ENCODE measurements around the gene KLF7. TPM values are rescaled to one million over a fixed set of nuclear protein-coding genes. Genes with fewer than 3 reads are reported as not detected.
A peak's percentile ranks its signal among the peaks of the same experiment; 100 is the strongest.

The KLF7 gene
- total RNA-seq, 8 experiments from 2014 or later = 0.61 to 56.7 (median 19.2) TPM

GRCh38 chr2:207139552-207139951, 26.2 kb downstream of the KLF7 start:
- peaks cover 65 to 68% of the 10 kb centered on the region in 2 donors for H3K4me1 ChIP-seq (replicated peaks in 1 of 2)
- no peak for ATAC-seq (replicated peaks in 6 of 8)
- WGBS, 10 experiments = 66 to 100% (median 98%) methylated on average over 2 to 4 of the region's 4 CpGs; no CpG with 5 or more reads in 2 of the 10 experiments
- H3K27ac ChIP-seq = no peak overlapping the region
- no peak overlapping the region for H3K4me3 ChIP-seq
- in situ Hi-C loops (cut with MboI; ENCODE audit: low pct_unique_long_range_greater_than_20kb in 2 of 9, low sequenced_read_pairs in 9 of 9, unreplicated experiment in 9 of 9) = no loop called here

- Histone ChIP-seq H3K4me1 (replicated peaks in 1 of 2) (peaks cover 65 to 68% of the 10 kb centered on the region in 2 donors), H3K4me3 (no peak overlapping the region), H3K27ac (peak overlapping the region in 1 of 2 donors; percentile 23)
- in situ Hi-C loops (cut with MboI; ENCODE audit: low pct_unique_long_range_greater_than_20kb in 2 of 9, low sequenced_read_pairs in 9 of 9, unreplicated experiment in 9 of 9) = no loop called here
- ATAC-seq (replicated peaks in 6 of 8) = no peak
- 65 to 100% (median 86%) methylated on average over 1 to 9 of the region's 9 CpGs for WGBS, 10 experiments
These were observed 27.0 kb downstream of the KLF7 start for GRCh38 chr2:207138627-207139297.

- H3K4me3 ChIP-seq = no peak overlapping the region
- WGBS, 10 experiments = 20 to 100% (median 58%) methylated on average over 1 to 2 of the region's 2 CpGs; no CpG with 5 or more reads in 1 of the 10 experiments
- ATAC-seq (replicated peaks in 6 of 8) = peak in 3 of 8 experiments; percentile 25 to 29 (median 26)
- peak overlapping the region in 1 of 2 donors; percentile 78 for H3K27ac ChIP-seq
- in situ Hi-C loops (cut with MboI; ENCODE audit: low pct_unique_long_range_greater_than_20kb in 2 of 9, low sequenced_read_pairs in 9 of 9, unreplicated experiment in 9 of 9) = no loop called here
- peaks cover 66 to 73% of the 10 kb centered on the region in 2 donors for H3K4me1 ChIP-seq (replicated peaks in 1 of 2)
These were observed 28.0 kb downstream of the KLF7 start for GRCh38 chr2:207137596-207138337.

GRCh38 chr2:207136874-207137273, 28.9 kb downstream of the KLF7 start:
- 57 to 93% (median 86%) methylated on average over 1 to 2 of the region's 2 CpGs; no CpG with 5 or more reads in 3 of the 10 experiments for WGBS, 10 experiments
- Histone ChIP-seq H3K4me3 (no peak overlapping the region), H3K4me1 (replicated peaks in 1 of 2) (peaks cover 74 to 75% of the 10 kb centered on the region in 2 donors), H3K27ac (peak overlapping the region; percentile 27 to 78)
- in situ Hi-C loops (cut with MboI; ENCODE audit: low pct_unique_long_range_greater_than_20kb in 2 of 9, low sequenced_read_pairs in 9 of 9, unreplicated experiment in 9 of 9) = no loop called here
- ATAC-seq (replicated peaks in 6 of 8) = peak in 5 of 8 experiments; percentile 15 to 72 (median 26)

- WGBS, 10 experiments = 20 to 100% (median 75%) methylated on average over 1 to 9 of the region's 9 CpGs
- Histone ChIP-seq H3K4me3 (no peak overlapping the region), H3K27ac (peak overlapping the region; percentile 27 to 78), H3K4me1 (replicated peaks in 1 of 2) (peaks cover 74 to 80% of the 10 kb centered on the region in 2 donors)
- ATAC-seq (replicated peaks in 6 of 8) = no peak
- in situ Hi-C loops (cut with MboI; ENCODE audit: low pct_unique_long_range_greater_than_20kb in 2 of 9, low sequenced_read_pairs in 9 of 9, unreplicated experiment in 9 of 9) = no loop called here
These were observed 29.8 kb downstream of the KLF7 start for GRCh38 chr2:207135801-207136457.

- in situ Hi-C loops (cut with MboI; ENCODE audit: low pct_unique_long_range_greater_than_20kb in 2 of 9, low sequenced_read_pairs in 9 of 9, unreplicated experiment in 9 of 9) = no loop called here
- H3K4me1 ChIP-seq (replicated peaks in 1 of 2) = peaks cover 72 to 80% of the 10 kb centered on the region in 2 donors
- no peak overlapping the region for H3K27ac ChIP-seq
- no peak overlapping the region for H3K4me3 ChIP-seq
- ATAC-seq (replicated peaks in 6 of 8) = peak in 2 of 8 experiments; percentile 13 to 66
- WGBS, 10 experiments = 20 to 100% (median 50%) methylated on average over 1 of the region's 1 CpG; no CpG with 5 or more reads in 6 of the 10 experiments
These were observed 30.4 kb downstream of the KLF7 start for GRCh38 chr2:207135340-207135739.

- 14 to 66% (median 44%) methylated on average over 4 to 12 of the region's 13 CpGs for WGBS, 10 experiments
- Histone ChIP-seq H3K4me1 (replicated peaks in 1 of 2) (peaks cover 68 to 76% of the 10 kb centered on the region in 2 donors), H3K4me3 (peak overlapping the region in 2 of 5 donors; percentile 3 to 4), H3K27ac (peak overlapping the region; percentile 44 to 67)
- in situ Hi-C loops (cut with MboI; ENCODE audit: low pct_unique_long_range_greater_than_20kb in 2 of 9, low sequenced_read_pairs in 9 of 9, unreplicated experiment in 9 of 9) = no loop called here
- ATAC-seq (replicated peaks in 6 of 8) = peak in 7 of 8 experiments; percentile 26 to 75 (median 66)
These were observed 31.8 kb downstream of the KLF7 start for GRCh38 chr2:207133820-207134519.

GRCh38 chr2:207133458-207133819, 32.3 kb downstream of the KLF7 start:
- WGBS, 10 experiments = 21 to 94% (median 33%) methylated on average over 1 to 6 of the region's 6 CpGs; no CpG with 5 or more reads in 3 of the 10 experiments
- H3K27ac ChIP-seq = peak overlapping the region; percentile 44 to 67
- H3K4me3 ChIP-seq = peak overlapping the region in 2 of 5 donors; percentile 3 to 4
- in situ Hi-C loops (cut with MboI; ENCODE audit: low pct_unique_long_range_greater_than_20kb in 2 of 9, low sequenced_read_pairs in 9 of 9, unreplicated experiment in 9 of 9) = no loop called here
- peak in 5 of 8 experiments; percentile 27 to 76 (median 63) for ATAC-seq (replicated peaks in 6 of 8)
- H3K4me1 ChIP-seq (replicated peaks in 1 of 2) = peaks cover 62 to 71% of the 10 kb centered on the region in 2 donors

- ATAC-seq (replicated peaks in 6 of 8) = no peak
- peaks cover 48 to 57% of the 10 kb centered on the region in 2 donors for H3K4me1 ChIP-seq (replicated peaks in 1 of 2)
- no peak overlapping the region for H3K4me3 ChIP-seq
- in situ Hi-C loops (cut with MboI; ENCODE audit: low pct_unique_long_range_greater_than_20kb in 2 of 9, low sequenced_read_pairs in 9 of 9, unreplicated experiment in 9 of 9) = no loop called here
- H3K27ac ChIP-seq = no peak overlapping the region
These were observed 33.7 kb downstream of the KLF7 start for GRCh38 chr2:207132019-207132418.

- no peak overlapping the region for H3K4me3 ChIP-seq
- no peak overlapping the region for H3K27ac ChIP-seq
- no peak for ATAC-seq (replicated peaks in 6 of 8)
- peaks cover 44 to 52% of the 10 kb centered on the region in 2 donors for H3K4me1 ChIP-seq (replicated peaks in 1 of 2)
- 71 to 100% (median 83%) methylated on average over 1 to 2 of the region's 2 CpGs; no CpG with 5 or more reads in 4 of the 10 experiments for WGBS, 10 experiments
- in situ Hi-C loops (cut with MboI; ENCODE audit: low pct_unique_long_range_greater_than_20kb in 2 of 9, low sequenced_read_pairs in 9 of 9, unreplicated experiment in 9 of 9) = no loop called here
These were observed 34.2 kb downstream of the KLF7 start for GRCh38 chr2:207131594-207131993.

GRCh38 chr2:207130958-207131521, 34.7 kb downstream of the KLF7 start:
- Histone ChIP-seq H3K27ac (no peak overlapping the region), H3K4me1 (replicated peaks in 1 of 2) (peaks cover 38 to 47% of the 10 kb centered on the region in 2 donors), H3K4me3 (no peak overlapping the region)
- in situ Hi-C loops (cut with MboI; ENCODE audit: low pct_unique_long_range_greater_than_20kb in 2 of 9, low sequenced_read_pairs in 9 of 9, unreplicated experiment in 9 of 9) = no loop called here
- ATAC-seq (replicated peaks in 6 of 8) = no peak
- 33 to 100% (median 94%) methylated on average over 1 to 2 of the region's 2 CpGs; no CpG with 5 or more reads in 1 of the 10 experiments for WGBS, 10 experiments

GRCh38 chr2:207129821-207130220, 35.9 kb downstream of the KLF7 start:
- Histone ChIP-seq H3K4me1 (replicated peaks in 1 of 2) (peaks cover 26 to 35% of the 10 kb centered on the region in 2 donors), H3K4me3 (no peak overlapping the region), H3K27ac (no peak overlapping the region)
- in situ Hi-C loops (cut with MboI; ENCODE audit: low pct_unique_long_range_greater_than_20kb in 2 of 9, low sequenced_read_pairs in 9 of 9, unreplicated experiment in 9 of 9) = no loop called here
- ATAC-seq (replicated peaks in 6 of 8) = no peak
- WGBS, 10 experiments = 68 to 100% (median 93%) methylated on average over 1 to 4 of the region's 4 CpGs; no CpG with 5 or more reads in 2 of the 10 experiments

Data from motor neuron (in vitro differentiated cells).